Activated CD8-positive, alpha-beta T cell treated with anti-CD3 and anti-CD28 coated beads for 36 hours (primary cell): Measurements from ENCODE around the gene CLRN1. TPM values are rescaled to one million over a fixed set of nuclear protein-coding genes. Genes with fewer than 3 reads are reported as not detected.

ENCODE experiments used
- ATAC-seq: fragments of 200-7000 bp; cut with Tn5 transposase; one replicate; pipeline ENCODE4 v1.10.0; 2021; ENCODE audit warnings: mild to moderate bottlenecking, moderate library complexity
- CTCF ChIA-PET: fragments of 350-600 bp; sonication (Branson Sonifier 250); formaldehyde crosslinking; loops from one replicate; lab custom pipeline; 2021; ENCODE audit warnings: antibody characterized with exemption; lab: Charles Lee
- POLR2A ChIA-PET: fragments of 350-600 bp; sonication (Branson Sonifier 250); formaldehyde crosslinking; loops from one replicate; lab custom pipeline; 2021; ENCODE audit warnings: antibody characterized with exemption; lab: Charles Lee
- DNase-seq: peaks from one replicate; pipeline ENCODE4 v3.0.0-alpha.2; 2020
- H3K27ac Mint-ChIP-seq: one replicate; pipeline ENCODE4 v1.8.0; 2021; ENCODE audit warnings: mild to moderate bottlenecking, mixed read lengths
- H3K27me3 Mint-ChIP-seq: one replicate; pipeline ENCODE4 v1.8.0; 2021; ENCODE audit warnings: mixed read lengths
- H3K36me3 Mint-ChIP-seq: one replicate; pipeline ENCODE4 v1.8.0; 2021; ENCODE audit warnings: low read depth, mixed read lengths
- H3K4me1 Mint-ChIP-seq: one replicate; pipeline ENCODE4 v1.8.0; 2021; ENCODE audit warnings: low read depth, mixed read lengths
- H3K4me3 Mint-ChIP-seq: one replicate; pipeline ENCODE4 v1.8.0; 2021; ENCODE audit warnings: mild to moderate bottlenecking, moderate library complexity, mixed read lengths
- H3K9me3 Mint-ChIP-seq: one replicate; pipeline ENCODE4 v1.8.0; 2021; ENCODE audit warnings: mixed read lengths
- CTCF ChIP-seq: fragments of 200-600 bp; IDR thresholded peaks from one replicate; pipeline ENCODE4 v1.8.0; 2022; ENCODE audit warnings: antibody characterized with exemption, mild to moderate bottlenecking
- intact Hi-C: fragments of 100-400 bp; cut with micrococcal nuclease; formaldehyde crosslinking; loops from one replicate; pipeline ENCODE4 v1.10.0; 2022
- total RNA-seq, 2 experiments: library from RNA; stranded (reverse); gene quantifications; one replicate each; pipeline ENCODE4 v1.2.3, GENCODE V29; 2021

The CLRN1 gene
- total RNA-seq, 2 experiments from 2014 or later, result not detected

GRCh38 chr3:150930839-150931238, 41.7 kb downstream of the CLRN1 start:
- ChIA-PET CTCF (interaction anchor here (0.9 to 1.3 kb wide), 3 partner anchors 11 to 225 kb away, joined by 3 to 5 read pairs (median 4); no protein-coding TSS in a partner anchor), POLR2A (no interaction called here)
- intact Hi-C loops, result no loop called here
- ATAC-seq, result no peak
- DNase-seq, result no peak
- no peak overlapping the region for H3K27ac Mint-ChIP-seq
- no peak overlapping the region for H3K4me3 Mint-ChIP-seq
- no peaks in the 10 kb centered on the region for H3K9me3 Mint-ChIP-seq
- TF ChIP-seq CTCF, result no peak
- no peaks in the 10 kb centered on the region for H3K36me3 Mint-ChIP-seq
- peaks cover 8% of the 10 kb centered on the region for H3K27me3 Mint-ChIP-seq
- no peaks in the 10 kb centered on the region for H3K4me1 Mint-ChIP-seq

GRCh38 chr3:150928234-150928633, 44.3 kb downstream of the CLRN1 start:
- ATAC-seq (no peak), DNase-seq (no peak)
- ChIA-PET POLR2A (no interaction called here), CTCF (no interaction called here)
- Mint-ChIP-seq H3K4me1 (peaks cover 6% of the 10 kb centered on the region), H3K4me3 (no peak overlapping the region), H3K27ac (no peak overlapping the region), H3K36me3 (no peaks in the 10 kb centered on the region), H3K27me3 (peaks cover 12% of the 10 kb centered on the region), H3K9me3 (no peaks in the 10 kb centered on the region)
- TF ChIP-seq CTCF, result no peak
- intact Hi-C loops, result loop anchor here (5.0 kb wide), 1 partner anchor 219 kb away; no protein-coding TSS in a partner anchor

GRCh38 chr3:150926328-150926727, 46.2 kb downstream of the CLRN1 start:
- no peak overlapping the region for H3K27ac Mint-ChIP-seq
- intact Hi-C loops, result loop anchor here (5.0 kb wide), 1 partner anchor 221 kb away; no protein-coding TSS in a partner anchor
- peaks cover 6% of the 10 kb centered on the region for H3K4me1 Mint-ChIP-seq
- DNase-seq (no peak), ATAC-seq (no peak)
- H3K27me3 Mint-ChIP-seq, result peaks cover 10% of the 10 kb centered on the region
- no peak overlapping the region for H3K4me3 Mint-ChIP-seq
- TF ChIP-seq CTCF, result no peak
- H3K9me3 Mint-ChIP-seq, result no peaks in the 10 kb centered on the region
- ChIA-PET CTCF (interaction anchor here (0.7 to 2.5 kb wide), 10 partner anchors 8 to 219 kb away, joined by 3 to 12 read pairs (median 7); partner anchors contain the start of genes CLRN1 and MED12L), POLR2A (no interaction called here)
- no peaks in the 10 kb centered on the region for H3K36me3 Mint-ChIP-seq

- Mint-ChIP-seq H3K9me3 (no peaks in the 10 kb centered on the region), H3K27ac (no peak overlapping the region), H3K27me3 (peaks cover 10% of the 10 kb centered on the region), H3K4me1 (peaks cover 6% of the 10 kb centered on the region), H3K36me3 (no peaks in the 10 kb centered on the region), H3K4me3 (peak overlapping the region; percentile 41)
- DNase-seq (peak; percentile 76), ATAC-seq (peak; percentile 96)
- intact Hi-C loops, result loop anchor here (5.0 kb wide), 1 partner anchor 222 kb away; no protein-coding TSS in a partner anchor
- CTCF ChIA-PET, result interaction anchor here (0.6 to 2.5 kb wide), 12 partner anchors 9 to 685 kb away, joined by 3 to 12 read pairs (median 6); partner anchors contain the start of genes CLRN1 and MED12L
- POLR2A ChIA-PET, result no interaction called here
- peak; percentile 80 for TF ChIP-seq CTCF
Measured at GRCh38 chr3:150925751-150926201, 46.8 kb downstream of the CLRN1 start.

- TF ChIP-seq CTCF, result no peak
- Mint-ChIP-seq H3K9me3 (no peaks in the 10 kb centered on the region), H3K4me3 (no peak overlapping the region), H3K27ac (no peak overlapping the region), H3K27me3 (peaks cover 12% of the 10 kb centered on the region), H3K4me1 (peaks cover 6% of the 10 kb centered on the region), H3K36me3 (no peaks in the 10 kb centered on the region)
- no peak for ATAC-seq
- POLR2A ChIA-PET, result no interaction called here
- intact Hi-C loops, result no loop called here
- no peak for DNase-seq
- CTCF ChIA-PET, result no interaction called here
Measured at GRCh38 chr3:150922611-150923010, 49.9 kb downstream of the CLRN1 start.
